NCI-H146 treated with DMSO at 0.1 percent for 48 hours (cell line): Measurements from ENCODE around the gene ARFRP1.
A peak's percentile ranks its signal among the peaks of the same experiment; 100 is the strongest.
"Not testable (repeated sequence)": the region's sequence is repeated elsewhere in the genome, so short reads cannot be mapped to it uniquely, and the experiment has no call there.

ENCODE experiments used
- DNase-seq: peaks from one replicate; lab custom pipeline; 2025; ENCODE audit not compliant: unreplicated experiment; lab: John Stamatoyannopoulos, UW

ARFRP1 gene

GRCh38 chr20:63678667-63679465 lies 28.9 kb downstream of the ARFRP1 start:
- DNase-seq, result no peak

GRCh38 chr20:63678071-63678470 lies 29.7 kb downstream of the ARFRP1 start:
- DNase-seq, result no peak

DNA sequence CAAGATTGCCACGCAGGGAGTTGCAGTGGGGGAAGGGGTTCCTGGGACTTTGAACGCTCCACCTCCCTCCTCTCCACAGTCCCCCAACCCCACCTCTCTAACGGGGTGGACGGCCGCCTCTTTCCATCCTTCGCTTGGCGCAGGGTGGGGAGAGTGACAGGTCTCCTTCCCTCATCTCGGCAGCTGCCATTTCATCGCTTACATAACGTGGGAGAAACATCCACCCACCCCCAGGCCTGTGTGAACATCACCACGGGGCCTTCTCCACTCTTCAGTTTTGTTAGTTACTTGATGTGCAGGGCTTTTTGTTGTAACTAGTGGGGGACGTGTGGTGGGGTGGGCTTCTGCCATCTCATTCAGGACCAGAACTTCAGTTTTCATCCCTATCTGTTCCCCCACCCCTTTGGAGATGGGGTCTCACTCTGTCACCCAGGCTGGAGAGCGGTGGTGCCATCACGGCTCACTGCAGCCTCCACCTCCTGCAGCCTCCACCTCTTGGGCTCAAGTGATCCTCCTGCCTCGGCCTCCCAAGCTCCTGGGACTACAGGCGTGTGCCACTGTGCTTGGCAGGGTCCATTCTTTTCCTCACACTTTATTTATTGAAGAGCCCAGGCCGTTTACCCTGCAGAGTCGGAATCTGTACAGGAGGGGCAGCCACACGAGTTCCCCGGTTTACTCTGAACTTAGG lies 32.0 kb downstream of the ARFRP1 start:
- DNase-seq, result no peak

- DNase-seq, result no peak
These were observed 33.8 kb downstream of the ARFRP1 start for GRCh38 chr20:63673951-63674350.

- no peak for DNase-seq
These were observed 35.1 kb downstream of the ARFRP1 start for GRCh38 chr20:63672666-63673065.

- not testable (repeated sequence) for DNase-seq
These were observed 36.1 kb downstream of the ARFRP1 start for GRCh38 chr20:63671695-63672094.

- no peak for DNase-seq
These were observed 39.4 kb downstream of the ARFRP1 start for GRCh38 chr20:63668351-63668750.

DNA sequence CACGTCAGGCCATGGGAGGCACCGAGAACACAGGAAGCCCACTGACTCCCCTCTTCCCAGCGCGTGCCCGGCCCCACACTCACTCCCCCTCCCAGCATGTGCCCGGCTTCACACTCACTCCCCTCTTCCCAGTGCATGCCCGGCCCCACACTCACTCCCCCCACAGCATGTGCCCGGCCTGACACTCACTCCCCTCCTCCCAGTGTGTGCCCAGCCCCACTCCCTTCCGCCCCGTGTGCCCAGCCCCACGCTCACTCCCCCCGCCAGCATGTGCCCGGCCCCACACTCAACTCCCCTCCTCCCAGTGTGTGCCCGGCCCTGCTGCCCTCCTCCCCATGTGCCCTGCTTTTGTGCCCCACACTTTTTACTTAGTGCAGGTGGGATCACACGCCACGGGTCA lies 39.9 kb downstream of the ARFRP1 start:
- no peak for DNase-seq

- no peak for DNase-seq
These were observed 42.1 kb downstream of the ARFRP1 start for GRCh38 chr20:63665708-63666107.

- DNase-seq, result no peak
These were observed 42.7 kb downstream of the ARFRP1 start for GRCh38 chr20:63664861-63665594.

- no peak for DNase-seq
These were observed 43.5 kb downstream of the ARFRP1 start for GRCh38 chr20:63664143-63664851.

- no peak for DNase-seq
These were observed 44.3 kb downstream of the ARFRP1 start for GRCh38 chr20:63663332-63664066.

DNA sequence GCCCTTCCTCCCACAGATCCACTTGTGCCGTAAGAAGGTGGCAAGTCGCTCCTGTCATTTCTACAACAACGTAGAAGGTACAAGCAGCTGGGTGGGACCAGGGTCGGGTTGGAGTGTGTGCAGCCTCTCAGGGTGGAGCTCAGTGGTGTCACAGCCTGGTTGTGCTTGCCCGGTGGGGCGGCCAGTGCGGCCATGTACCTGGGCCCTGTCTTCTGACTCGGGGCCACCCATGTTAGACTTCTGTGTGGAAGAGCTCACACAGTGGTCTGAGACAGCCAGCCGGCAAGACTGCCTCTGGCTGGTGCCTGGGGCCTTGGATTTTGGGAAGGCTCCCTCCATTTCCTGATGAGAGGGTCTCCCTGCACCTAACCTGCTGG lies 45.0 kb downstream of the ARFRP1 start:
- no peak for DNase-seq

GRCh38 chr20:63661959-63662812 lies 45.6 kb downstream of the ARFRP1 start:
- DNase-seq, result no peak

GRCh38 chr20:63661108-63661507 lies 46.7 kb downstream of the ARFRP1 start:
- DNase-seq, result no peak

GRCh38 chr20:63660622-63661021 lies 47.2 kb downstream of the ARFRP1 start:
- no peak for DNase-seq

- DNase-seq, result not testable (repeated sequence)
These were observed 47.6 kb downstream of the ARFRP1 start for GRCh38 chr20:63660174-63660573.

GRCh38 chr20:63659370-63659769 lies 48.4 kb downstream of the ARFRP1 start:
- no peak for DNase-seq

- peak; percentile 47 for DNase-seq
These were observed 49.0 kb downstream of the ARFRP1 start for GRCh38 chr20:63658749-63659187.
